H1 (cell line): ENCODE results near the gene CMSS1. TPM values are rescaled to one million over a fixed set of nuclear protein-coding genes. Genes with fewer than 3 reads are reported as not detected.

Experiments used
- CTCF ChIA-PET: fragments of 300-600 bp; sonication (Branson Sonifier 250); formaldehyde crosslinking; loops from one replicate; lab custom pipeline; 2021; ENCODE audit not compliant: partially characterized antibody; lab: Charles Lee
- POLR2A ChIA-PET: fragments of 300-600 bp; sonication (Branson Sonifier 250); formaldehyde crosslinking; loops from one replicate; lab custom pipeline; 2021; ENCODE audit warnings: inconsistent platforms; ENCODE audit not compliant: partially characterized antibody; lab: Charles Lee
- DNase-seq, 2 experiments: peaks; one replicate each; pipeline versions ENCODE4 v3.0.0 to v3.0.0-alpha.2; 2010 to 2022; ENCODE audit warnings: low spot score in 2 of 2, low read depth in 1 of 2, mixed read lengths in 1 of 2
- FAIRE-seq: peaks from 2 replicates; lab custom pipeline; 2011; peaks lifted over from hg19 to GRCh38; lab: Jason Lieb, UNC
- H2AFZ ChIP-seq: 2 replicates; pipeline ENCODE4 v1.8.1; 2012; ENCODE audit warnings: low read length, inconsistent platforms
- H2AK5ac ChIP-seq: 2 replicates; pipeline ENCODE4 v1.6.1; 2013; ENCODE audit warnings: low read depth, low read length
- H2BK120ac ChIP-seq: replicated peaks from 2 replicates; pipeline ENCODE3; 2013; ENCODE audit warnings: low read depth, low read length, inconsistent platforms
- H2BK12ac ChIP-seq: 2 replicates; pipeline ENCODE4 v1.6.1; 2013; ENCODE audit warnings: low read depth, low read length
- H2BK15ac ChIP-seq: 2 replicates; pipeline ENCODE4 v1.6.1; 2013; ENCODE audit warnings: low read length
- H2BK20ac ChIP-seq: 2 replicates; pipeline ENCODE4 v1.6.1; 2013; ENCODE audit warnings: low read length
- H2BK5ac ChIP-seq: 2 replicates; pipeline ENCODE4 v1.6.1; 2013; ENCODE audit warnings: low read depth, low read length
- H3K14ac ChIP-seq: 2 replicates; pipeline ENCODE4 v1.6.1; 2013; ENCODE audit warnings: inconsistent platforms; ENCODE audit not compliant: insufficient read length
- H3K18ac ChIP-seq: 2 replicates; pipeline ENCODE4 v1.6.1; 2013; ENCODE audit warnings: low read length; ENCODE audit errors: extremely low read depth
- H3K23ac ChIP-seq: 2 replicates; pipeline ENCODE4 v1.6.1; 2013; ENCODE audit warnings: inconsistent platforms; ENCODE audit not compliant: insufficient read length
- H3K23me2 ChIP-seq: 2 replicates; pipeline ENCODE4 v1.6.1; 2013; ENCODE audit warnings: low read depth, low read length
- H3K27ac ChIP-seq: 2 replicates; pipeline ENCODE4 v1.6.1; 2011; ENCODE audit warnings: low read depth, low read length, inconsistent platforms
- H3K27me3 ChIP-seq, 4 experiments: replicated peaks in 1 of 4; 1 replicate in 1 of 4; 2 replicates in 3 of 4; pipeline versions ENCODE4 v1.6.1 to v1.8.1; 2011 to 2013; ENCODE audit warnings: low read length in 3 of 4, mild to moderate bottlenecking in 3 of 4, inconsistent platforms in 2 of 4, mixed read lengths in 2 of 4, moderate library complexity in 1 of 4; ENCODE audit not compliant: control insufficient read depth in 3 of 4, insufficient read depth in 3 of 4; ENCODE audit errors: extremely low read depth in 1 of 4
- H3K36me3 ChIP-seq, 4 experiments: 2 replicates each; pipeline versions ENCODE4 v1.6.1 to v1.8.1; 2011 to 2013; ENCODE audit warnings: mild to moderate bottlenecking in 4 of 4, low read length in 3 of 4, moderate library complexity in 2 of 4, control low read depth in 1 of 4, inconsistent platforms in 1 of 4; ENCODE audit not compliant: insufficient read depth in 4 of 4, control insufficient read depth in 2 of 4
- H3K4ac ChIP-seq: replicated peaks from 2 replicates; pipeline ENCODE3; 2013; ENCODE audit warnings: low read length, low read depth, mixed read lengths, inconsistent platforms; ENCODE audit not compliant: insufficient read length
- H3K4me1 ChIP-seq, 4 experiments: replicated peaks in 1 of 4; 1 replicate in 1 of 4; 2 replicates in 3 of 4; pipeline versions ENCODE4 v1.6.1 to v1.8.1; 2011 to 2013; ENCODE audit warnings: low read length in 3 of 4, inconsistent platforms in 2 of 4, mixed read lengths in 1 of 4; ENCODE audit not compliant: insufficient read depth in 4 of 4, control insufficient read depth in 3 of 4
- H3K4me2 ChIP-seq, 2 experiments: 2 replicates each; pipeline versions ENCODE4 v1.6.1 to v1.8.1; 2011 to 2013; ENCODE audit warnings: low read depth in 2 of 2, low read length in 2 of 2, control low read depth in 1 of 2, inconsistent platforms in 1 of 2, mild to moderate bottlenecking in 1 of 2; ENCODE audit not compliant: insufficient read depth in 1 of 2
- H3K4me3 ChIP-seq, 4 experiments: fragments of 200-600, 300-600 bp in 1 of 4; sonication (generic), shearing (Covaris generic), sonication (Bioruptor Twin) in 1 of 4; 2 replicates each; pipeline versions ENCODE4 v1.5.1 to v1.8.1; 2011 to 2016; ENCODE audit warnings: low read length in 4 of 4, low read depth in 3 of 4, control low read depth in 2 of 4, inconsistent platforms in 2 of 4, mild to moderate bottlenecking in 2 of 4, mixed read lengths in 1 of 4, moderate library complexity in 1 of 4; ENCODE audit not compliant: insufficient read depth in 2 of 4; ENCODE audit errors: extremely low read depth in 1 of 4
- H3K56ac ChIP-seq: replicated peaks from 2 replicates; pipeline ENCODE3; 2013; ENCODE audit warnings: low read depth, mild to moderate bottlenecking, mixed read lengths, low read length, inconsistent platforms; ENCODE audit not compliant: insufficient read length
- H3K79me1 ChIP-seq: 2 replicates; pipeline ENCODE4 v1.6.1; 2013; ENCODE audit warnings: low read depth, low read length, control low read depth
- H3K79me2 ChIP-seq, 2 experiments: 2 replicates each; pipeline versions ENCODE4 v1.6.1 to v1.8.1; 2012 to 2013; ENCODE audit warnings: low read length in 2 of 2, mild to moderate bottlenecking in 2 of 2, inconsistent platforms in 1 of 2; ENCODE audit not compliant: insufficient read depth in 2 of 2, control insufficient read depth in 1 of 2
- H3K9ac ChIP-seq, 4 experiments: replicated peaks in 1 of 4; 1 replicate in 1 of 4; 2 replicates in 3 of 4; pipeline versions ENCODE4 v1.6.1 to v1.8.1; 2011 to 2013; ENCODE audit warnings: low read depth in 3 of 4, low read length in 3 of 4, control low read depth in 2 of 4, mild to moderate bottlenecking in 2 of 4, moderate library complexity in 2 of 4, inconsistent platforms in 1 of 4; ENCODE audit errors: extremely low read depth in 1 of 4
- H3K9me3 ChIP-seq, 2 experiments: 2 replicates each; pipeline versions ENCODE4 v1.6.1 to v1.8.1; 2012 to 2013; ENCODE audit warnings: mild to moderate bottlenecking in 2 of 2, moderate library complexity in 2 of 2, control low read depth in 1 of 2, inconsistent platforms in 1 of 2, low read depth in 1 of 2, low read length in 1 of 2, mixed read lengths in 1 of 2; ENCODE audit not compliant: insufficient read depth in 2 of 2
- H4K20me1 ChIP-seq, 2 experiments: replicated peaks in 1 of 2; 2 replicates each; pipeline versions ENCODE3 to v1.8.1; 2011 to 2013; ENCODE audit warnings: inconsistent platforms in 2 of 2, low read length in 2 of 2, mild to moderate bottlenecking in 1 of 2; ENCODE audit not compliant: insufficient read depth in 2 of 2, control insufficient read depth in 1 of 2
- H4K5ac ChIP-seq: 2 replicates; pipeline ENCODE4 v1.6.1; 2013; ENCODE audit warnings: low read length, low read depth, mixed read lengths, inconsistent platforms; ENCODE audit not compliant: insufficient read length
- H4K8ac ChIP-seq: 2 replicates; pipeline ENCODE4 v1.8.0; 2013; ENCODE audit warnings: mild to moderate bottlenecking, moderate library complexity, low read length, inconsistent platforms; ENCODE audit not compliant: insufficient read depth; ENCODE audit errors: extremely low read depth
- H4K91ac ChIP-seq: replicated peaks from 2 replicates; pipeline ENCODE3; 2013; ENCODE audit warnings: low read length, mixed read lengths, inconsistent platforms; ENCODE audit not compliant: insufficient read length
- GTF2F1 ChIP-seq: IDR thresholded peaks from 2 replicates; pipeline ENCODE4 v1.6.1; 2012; ENCODE audit warnings: low read depth, low read length, improper control_type of control experiment, borderline replicate concordance
- JUND ChIP-seq: IDR thresholded peaks from 2 replicates; pipeline ENCODE4 v1.6.1; 2011; ENCODE audit warnings: mild to moderate bottlenecking, improper control_type of control experiment, low read length
- WGBS, 2 experiments: shearing (Covaris generic) in 1 of 2; methylation state at CpG; one replicate each; pipeline versions ENCODE4 v1.1.6 to v1.1.7; 2013 to 2015; ENCODE audit warnings: low lambda C conversion rate in 2 of 2, mixed read lengths in 2 of 2, inconsistent platforms in 1 of 2, low coverage in 1 of 2, missing lambda C conversion rate in 1 of 2; ENCODE audit not compliant: insufficient replicate concordance in 2 of 2, insufficient coverage in 1 of 2, insufficient read length in 1 of 2; ENCODE audit errors: extremely low coverage in 1 of 2, missing lambda C conversion rate in 1 of 2; 5-methylcytosine and 5-hydroxymethylcytosine counted together
- polyA plus RNA-seq, 7 experiments: library from polyadenylated mRNA; depleted of rRNA in 3 of 7; stranded (reverse) in 5 of 7; unstranded in 2 of 7; fragments of >200 nt in 5 of 7; fragments of 200-250 nt in 2 of 7; gene quantifications; 1 replicate in 5 of 7; 2 replicates in 1 of 7; 4 replicates in 1 of 7; pipeline versions ENCODE4 v1.2.1 to v1.2.3, GENCODE V29; 2011 to 2013; ENCODE audit warnings: missing spikeins in 2 of 7, mixed read lengths in 2 of 7
- total RNA-seq: library from RNA; stranded (reverse); fragmentation: NEBNext Ultra II Directional; extraction: Animal tissue kit (Norgen Biotek cat#: 25700); gene quantifications from 2 replicates; pipeline ENCODE4 v1.2.1, GENCODE V29; 2021

Gene CMSS1
- total and polyA plus RNA-seq, 2 of the 8 experiments (the other 6 are each of a cell fraction or from before 2014, with no cell fraction given) = 15.2 to 75.1 TPM

- Histone ChIP-seq H2BK12ac (no peak overlapping the region), H3K27ac (no peak overlapping the region), H2BK15ac (no peak overlapping the region), H3K27me3 (no peaks in the 10 kb centered on the region), H3K23ac (no peak overlapping the region), H2AFZ (no peak overlapping the region), H3K4me1 (peaks cover 0 to 6% (median 1%) of the 10 kb centered on the region in 4 experiments; a peak in 2 of 7 replicates), H4K8ac (peak overlapping the region; percentile 45; the same call in 1 of the 2 replicates), H2BK120ac (no peak overlapping the region), H3K36me3 (no peaks in the 10 kb centered on the region), H3K14ac (no peak overlapping the region), H3K4me2 (no peak overlapping the region), H3K79me1 (no peaks in the 10 kb centered on the region), H3K56ac (no peak overlapping the region), H4K91ac (no peak overlapping the region), H3K79me2 (no peaks in the 10 kb centered on the region), H3K9ac (no peak overlapping the region), H3K18ac (no peak overlapping the region), H3K23me2 (no peaks in the 10 kb centered on the region), H2AK5ac (no peak overlapping the region), H4K20me1 (no peaks in the 10 kb centered on the region), H2BK5ac (no peak overlapping the region), H3K9me3 (no peaks in the 10 kb centered on the region), H3K4ac (no peak overlapping the region), H3K4me3 (no peak overlapping the region), H2BK20ac (no peak overlapping the region), H4K5ac (no peak overlapping the region)
- peak; percentile 81 for FAIRE-seq
- peak in 1 of 2 experiments; percentile 13 for DNase-seq
- ChIA-PET POLR2A (interaction anchor here (1.2 kb wide), 1 partner anchor 12 kb away, joined by 3 read pairs; no protein-coding TSS in a partner anchor), CTCF (interaction anchor here (1.4 to 3.0 kb wide), 4 partner anchors 9 to 24 kb away, joined by 4 to 7 read pairs (median 6); no protein-coding TSS in a partner anchor)
- 88% methylated on average over 3 of the region's 3 CpGs; no CpG with 5 or more reads in 1 of the 2 experiments for WGBS, 2 experiments
- TF ChIP-seq GTF2F1 = no peak
- TF ChIP-seq JUND = 0 out of 2 replicates have a peak, but pooled peaks have one; percentile 28
Observed at GRCh38 chr3:100045696-100046095, 228.0 kb downstream of the CMSS1 start.
